ENCODE data around the gene MINPP1.
"Not testable (repeated sequence)": the region's sequence is repeated elsewhere in the genome, so short reads cannot be mapped to it uniquely, and the experiment has no call there.

Gene MINPP1

GRCh38 chr10:87495446-87495845, 9.2 kb upstream of the MINPP1 start:
- H3K4me2 ChIP-seq (ENCODE audit: low read depth, low read length); H4K20me1 ChIP-seq (ENCODE audit: insufficient read depth, low read length); H3K79me2 ChIP-seq (ENCODE audit: low read length); H3K27ac ChIP-seq (ENCODE audit: low read length); H3F3A ChIP-seq (ENCODE audit: insufficient read depth, low read length); H3K9me2 ChIP-seq (replicated peaks; ENCODE audit: insufficient read depth, low read length); H3K9me3 ChIP-seq (replicated peaks; ENCODE audit: insufficient read depth, low read length); H3K36me3 ChIP-seq (replicated peaks; ENCODE audit: insufficient read depth, low read length); H3K4me1 ChIP-seq (ENCODE audit: low read length); H3K27me3 ChIP-seq (replicated peaks; ENCODE audit: insufficient read depth, low read length); DNase-seq; H2AFZ ChIP-seq (ENCODE audit: low read length); H3K4me3 ChIP-seq (ENCODE audit: low read length); H3K9ac ChIP-seq (ENCODE audit: low read length): not testable (repeated sequence)

DNA sequence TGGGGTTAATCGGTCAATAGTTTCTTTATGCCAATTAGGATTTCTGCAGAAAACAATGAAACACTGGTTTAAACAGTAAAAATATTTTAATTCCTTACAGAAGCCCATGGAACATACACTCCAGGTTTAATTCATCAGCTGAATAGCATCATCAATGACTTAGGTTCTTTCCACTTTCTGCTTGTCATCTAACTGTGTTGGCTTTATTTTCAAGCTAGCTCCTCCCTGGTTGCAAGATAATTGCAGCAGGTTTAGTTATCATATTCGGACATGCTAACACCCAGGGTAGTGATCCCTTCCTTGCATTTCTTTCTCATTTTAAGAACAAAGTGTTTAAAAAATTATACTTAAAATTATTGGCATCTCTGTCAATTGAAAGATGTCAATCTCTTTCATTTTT, 7.3 kb upstream of the MINPP1 start:
- H3K27ac ChIP-seq (ENCODE audit: low read length); H3K9me3 ChIP-seq (replicated peaks; ENCODE audit: insufficient read depth, low read length); DNase-seq; H3F3A ChIP-seq (ENCODE audit: insufficient read depth, low read length); H3K9ac ChIP-seq (ENCODE audit: low read length); H3K36me3 ChIP-seq (replicated peaks; ENCODE audit: insufficient read depth, low read length); H3K27me3 ChIP-seq (replicated peaks; ENCODE audit: insufficient read depth, low read length); H4K20me1 ChIP-seq (ENCODE audit: insufficient read depth, low read length); H3K4me2 ChIP-seq (ENCODE audit: low read depth, low read length); H2AFZ ChIP-seq (ENCODE audit: low read length); H3K4me3 ChIP-seq (ENCODE audit: low read length); H3K9me2 ChIP-seq (replicated peaks; ENCODE audit: insufficient read depth, low read length); H3K79me2 ChIP-seq (ENCODE audit: low read length); H3K4me1 ChIP-seq (ENCODE audit: low read length): not testable (repeated sequence)

DNA sequence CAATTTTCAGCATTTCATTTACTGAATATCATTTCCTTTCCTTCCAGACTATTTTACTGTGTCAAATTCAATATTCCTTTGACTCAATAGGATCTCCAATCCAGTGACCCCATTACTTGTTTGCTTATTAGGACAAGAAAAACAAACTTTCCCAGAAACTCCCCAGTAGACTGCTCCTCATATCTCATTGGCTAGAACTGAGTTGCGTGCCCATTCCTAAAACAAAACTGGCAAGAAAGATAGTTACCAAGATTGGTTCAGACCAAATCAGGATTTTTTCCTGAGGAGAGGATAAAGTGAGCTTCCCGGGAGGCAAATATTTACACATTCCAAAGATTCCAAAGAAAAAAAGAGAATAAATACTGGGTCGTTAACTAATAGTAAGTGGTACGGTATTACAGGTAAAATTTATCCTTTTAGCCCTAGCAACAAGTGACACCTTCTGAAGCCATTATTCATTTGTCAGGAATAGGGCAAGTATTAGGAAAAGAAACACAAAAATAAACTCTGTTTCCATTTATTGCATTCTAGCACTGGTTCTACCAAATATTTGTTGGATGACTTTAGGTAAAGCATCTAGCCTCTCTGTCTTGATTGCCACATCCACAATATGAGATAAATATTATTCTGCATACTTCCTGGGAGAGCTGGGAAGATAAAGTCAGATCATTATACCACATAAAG, 6.4 kb upstream of the MINPP1 start:
- H3K4me1 ChIP-seq (ENCODE audit: low read length); H3K9me2 ChIP-seq (replicated peaks; ENCODE audit: insufficient read depth, low read length); H3K4me2 ChIP-seq (ENCODE audit: low read depth, low read length): not testable (repeated sequence)

GRCh38 chr10:87500646-87501048, 4.0 kb upstream of the MINPP1 start:
- Histone ChIP-seq H3K4me1 (ENCODE audit: low read length) (no peaks in the 10 kb centered on the region), H3K4me2 (ENCODE audit: low read depth, low read length) (no peak overlapping the region), H3K4me3 (ENCODE audit: low read length) (no peak overlapping the region), H3F3A (ENCODE audit: insufficient read depth, low read length) (peaks cover 9% of the 10 kb centered on the region; the same call in 1 of the 2 replicates), H3K36me3 (replicated peaks; ENCODE audit: insufficient read depth, low read length) (no peaks in the 10 kb centered on the region), H3K79me2 (ENCODE audit: low read length) (peaks cover 8% of the 10 kb centered on the region), H2AFZ (ENCODE audit: low read length) (no peak overlapping the region), H4K20me1 (ENCODE audit: insufficient read depth, low read length) (no peaks in the 10 kb centered on the region), H3K27me3 (replicated peaks; ENCODE audit: insufficient read depth, low read length) (no peaks in the 10 kb centered on the region), H3K9ac (ENCODE audit: low read length) (no peak overlapping the region), H3K27ac (ENCODE audit: low read length) (no peak overlapping the region), H3K9me3 (replicated peaks; ENCODE audit: insufficient read depth, low read length) (no peaks in the 10 kb centered on the region), H3K9me2 (replicated peaks; ENCODE audit: insufficient read depth, low read length) (no peaks in the 10 kb centered on the region)
- DNase-seq, result no peak
- TF ChIP-seq EZH2 (optimal IDR thresholded peaks at IDR 0.05; ENCODE audit: low read depth, low read length) (no peak), EZH2phosphoT487 (IDR thresholded peaks at IDR 0.05; ENCODE audit: low read length) (no peak), CTCF (IDR thresholded peaks at IDR 0.05; ENCODE audit: low read length) (no peak)

More for the DNA sequence above, 6.4 kb upstream of the MINPP1 start:
- H4K20me1 ChIP-seq (ENCODE audit: insufficient read depth, low read length); H3K9ac ChIP-seq (ENCODE audit: low read length); H3K27me3 ChIP-seq (replicated peaks; ENCODE audit: insufficient read depth, low read length); H3K79me2 ChIP-seq (ENCODE audit: low read length); H3K9me3 ChIP-seq (replicated peaks; ENCODE audit: insufficient read depth, low read length); H2AFZ ChIP-seq (ENCODE audit: low read length); H3K27ac ChIP-seq (ENCODE audit: low read length); H3K36me3 ChIP-seq (replicated peaks; ENCODE audit: insufficient read depth, low read length); H3F3A ChIP-seq (ENCODE audit: insufficient read depth, low read length); H3K4me3 ChIP-seq (ENCODE audit: low read length); DNase-seq: not testable (repeated sequence)

GRCh38 chr10:87503401-87503800, 1.3 kb upstream of the MINPP1 start:
- Histone ChIP-seq H3K4me3 (ENCODE audit: low read length) (no peak overlapping the region), H3K9ac (ENCODE audit: low read length) (no peak overlapping the region), H3K4me1 (ENCODE audit: low read length) (peaks cover 17% of the 10 kb centered on the region), H3K9me3 (replicated peaks; ENCODE audit: insufficient read depth, low read length) (no peaks in the 10 kb centered on the region), H3F3A (ENCODE audit: insufficient read depth, low read length) (peaks cover 13% of the 10 kb centered on the region; the same call in 1 of the 2 replicates), H2AFZ (ENCODE audit: low read length) (no peak overlapping the region), H3K4me2 (ENCODE audit: low read depth, low read length) (no peak overlapping the region), H3K27ac (ENCODE audit: low read length) (no peak overlapping the region), H3K36me3 (replicated peaks; ENCODE audit: insufficient read depth, low read length) (no peaks in the 10 kb centered on the region; the same call in 1 of the 2 replicates), H3K27me3 (replicated peaks; ENCODE audit: insufficient read depth, low read length) (no peaks in the 10 kb centered on the region), H3K9me2 (replicated peaks; ENCODE audit: insufficient read depth, low read length) (no peaks in the 10 kb centered on the region), H4K20me1 (ENCODE audit: insufficient read depth, low read length) (no peaks in the 10 kb centered on the region), H3K79me2 (ENCODE audit: low read length) (peaks cover 34% of the 10 kb centered on the region)
- no peak for DNase-seq
- no peak for TF ChIP-seq EZH2 (optimal IDR thresholded peaks at IDR 0.05; ENCODE audit: low read depth, low read length)
- TF ChIP-seq EZH2phosphoT487 (IDR thresholded peaks at IDR 0.05; ENCODE audit: low read length), result no peak
- TF ChIP-seq CTCF (IDR thresholded peaks at IDR 0.05; ENCODE audit: low read length), result no peak

Data from MM.1S (cell line).